ENCODE data around the gene SSX2IP. TPM values are rescaled to one million over a fixed set of nuclear protein-coding genes. Genes with fewer than 3 reads are reported as not detected.

The SSX2IP gene
- total RNA-seq, 1 experiment from 2014 or later, result 20.7 TPM

DNA sequence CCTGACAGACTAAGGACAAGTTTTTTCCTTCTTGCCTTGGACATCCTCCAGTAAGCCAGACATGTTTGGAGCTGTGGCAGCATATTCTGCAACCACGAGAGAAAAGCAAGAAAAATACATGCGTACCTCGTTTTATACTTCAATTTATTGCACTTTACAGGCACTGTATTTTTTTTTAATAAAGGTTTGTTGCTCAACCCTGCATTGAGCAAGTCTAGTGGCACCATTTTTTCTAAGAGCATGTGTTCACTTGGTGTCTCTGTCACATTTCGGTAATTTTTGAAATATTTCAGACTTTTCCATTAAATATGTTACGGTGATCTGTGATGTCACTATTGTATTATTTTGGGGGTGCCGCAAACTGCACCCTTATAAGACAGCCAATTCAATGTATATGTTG, 2.1 kb upstream of the SSX2IP start:
- peaks cover 6% of the 10 kb centered on the region for H3F3A ChIP-seq (ENCODE audit: insufficient read depth, low read depth)
- BruUV-seq (replicated peaks), result no TSS peak
- H3K4me1 ChIP-seq (replicated peaks; ENCODE audit: insufficient read depth), result peaks cover 23% of the 10 kb centered on the region
- TF ChIP-seq, protein P1, sequence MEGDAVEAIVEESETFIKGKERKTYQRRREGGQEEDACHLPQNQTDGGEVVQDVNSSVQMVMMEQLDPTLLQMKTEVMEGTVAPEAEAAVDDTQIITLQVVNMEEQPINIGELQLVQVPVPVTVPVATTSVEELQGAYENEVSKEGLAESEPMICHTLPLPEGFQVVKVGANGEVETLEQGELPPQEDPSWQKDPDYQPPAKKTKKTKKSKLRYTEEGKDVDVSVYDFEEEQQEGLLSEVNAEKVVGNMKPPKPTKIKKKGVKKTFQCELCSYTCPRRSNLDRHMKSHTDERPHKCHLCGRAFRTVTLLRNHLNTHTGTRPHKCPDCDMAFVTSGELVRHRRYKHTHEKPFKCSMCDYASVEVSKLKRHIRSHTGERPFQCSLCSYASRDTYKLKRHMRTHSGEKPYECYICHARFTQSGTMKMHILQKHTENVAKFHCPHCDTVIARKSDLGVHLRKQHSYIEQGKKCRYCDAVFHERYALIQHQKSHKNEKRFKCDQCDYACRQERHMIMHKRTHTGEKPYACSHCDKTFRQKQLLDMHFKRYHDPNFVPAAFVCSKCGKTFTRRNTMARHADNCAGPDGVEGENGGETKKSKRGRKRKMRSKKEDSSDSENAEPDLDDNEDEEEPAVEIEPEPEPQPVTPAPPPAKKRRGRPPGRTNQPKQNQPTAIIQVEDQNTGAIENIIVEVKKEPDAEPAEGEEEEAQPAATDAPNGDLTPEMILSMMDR (conservative IDR thresholded peaks at IDR 0.05), result no peak
- TF ChIP-seq EZH2 (IDR thresholded peaks at IDR 0.05; ENCODE audit: low read depth), result no peak
- intact Hi-C loops (cut with micrococcal nuclease; ENCODE audit: unreplicated experiment), result loop anchor here (5.0 kb wide), 2 partner anchors 60 to 185 kb away; partner anchors contain the start of genes GNG5 and SPATA1
- ChIA-PET POLR2A (ENCODE audit: unreplicated experiment) (no interaction called here), CTCF (no interaction called here)
- H2AFZ ChIP-seq, result no peak overlapping the region
- no peaks in the 10 kb centered on the region for H3K9me3 ChIP-seq (ENCODE audit: insufficient read depth, low read depth)
- H3K36me3 ChIP-seq (ENCODE audit: low read depth), result no peaks in the 10 kb centered on the region
- no peak overlapping the region for H3K4me3 ChIP-seq
- H3K4me2 ChIP-seq, result no peak overlapping the region
- no peaks in the 10 kb centered on the region for H4K20me1 ChIP-seq (ENCODE audit: insufficient read depth)
- H3K9me2 ChIP-seq (ENCODE audit: insufficient read depth), result no peaks in the 10 kb centered on the region
- H3K27ac ChIP-seq, result no peak overlapping the region
- H3K79me2 ChIP-seq (ENCODE audit: low read depth), result peaks cover 23% of the 10 kb centered on the region
- no peak for DNase-seq
- no peaks in the 10 kb centered on the region for H3K27me3 ChIP-seq (ENCODE audit: insufficient read depth, low read depth)

DNA sequence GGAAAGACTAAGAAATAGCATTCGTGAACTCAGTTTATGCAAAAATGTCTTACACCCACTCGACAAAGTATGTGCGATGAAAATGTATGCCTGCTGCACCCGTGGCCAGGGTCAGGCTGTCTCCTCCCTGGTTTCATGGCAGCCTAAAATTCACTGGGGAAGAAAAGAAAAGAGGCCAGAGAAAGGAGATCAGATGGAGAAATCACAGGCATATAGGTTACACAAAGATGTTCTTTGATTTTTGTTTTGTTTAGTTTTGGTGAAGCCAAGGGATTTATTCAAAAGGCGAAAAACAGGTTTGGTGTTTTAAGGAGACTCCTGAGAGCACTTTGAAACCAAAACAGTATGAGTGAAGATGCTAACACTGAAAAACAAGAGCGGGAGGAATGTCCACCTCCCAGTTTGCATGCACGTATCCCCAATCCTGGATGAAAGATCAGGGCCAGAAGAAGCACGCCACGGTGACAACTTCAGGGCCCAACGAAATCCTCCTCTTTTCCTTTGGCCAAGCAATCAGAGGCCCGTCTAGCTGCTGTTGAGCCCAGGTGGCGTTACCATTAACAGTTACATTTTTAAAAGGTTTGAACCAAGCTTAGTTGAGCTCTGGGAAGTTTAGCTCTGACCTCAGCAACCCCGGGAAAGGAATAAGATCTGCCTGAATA, 992 bp upstream of the SSX2IP start:
- peaks cover 23% of the 10 kb centered on the region for H3K4me1 ChIP-seq (replicated peaks; ENCODE audit: insufficient read depth)
- CTCF ChIA-PET, result interaction anchor here (0.6 to 1.3 kb wide), 2 partner anchors 15 to 62 kb away, joined by 3 to 4 read pairs; no protein-coding TSS in a partner anchor
- DNase-seq, result no peak
- peak overlapping the region; percentile 96 for H3K4me3 ChIP-seq
- peak overlapping the region; percentile 72 for H3K27ac ChIP-seq
- TSS peak; percentile 88 for BruUV-seq (replicated peaks)
- H3K36me3 ChIP-seq (ENCODE audit: low read depth), result no peaks in the 10 kb centered on the region
- H3K9me3 ChIP-seq (ENCODE audit: insufficient read depth, low read depth), result no peaks in the 10 kb centered on the region
- H3K9me2 ChIP-seq (ENCODE audit: insufficient read depth), result no peaks in the 10 kb centered on the region
- TF ChIP-seq EZH2 (IDR thresholded peaks at IDR 0.05; ENCODE audit: low read depth), result no peak
- TF ChIP-seq, protein P1 (conservative IDR thresholded peaks at IDR 0.05), result no peak
- intact Hi-C loops (cut with micrococcal nuclease; ENCODE audit: unreplicated experiment), result loop anchor here (5.0 kb wide), 2 partner anchors 59 to 184 kb away; partner anchors contain the start of genes GNG5 and SPATA1
- peak overlapping the region; percentile 84 for H3K4me2 ChIP-seq
- no peaks in the 10 kb centered on the region for H3K27me3 ChIP-seq (ENCODE audit: insufficient read depth, low read depth)
- POLR2A ChIA-PET (ENCODE audit: unreplicated experiment), result interaction anchor here (0.6 kb wide), 1 partner anchor 40 kb away, joined by 7 read pairs; no protein-coding TSS in a partner anchor
- H3K79me2 ChIP-seq (ENCODE audit: low read depth), result peaks cover 34% of the 10 kb centered on the region
- H2AFZ ChIP-seq, result peak overlapping the region; percentile 99
- no peaks in the 10 kb centered on the region for H4K20me1 ChIP-seq (ENCODE audit: insufficient read depth)
- peaks cover 6% of the 10 kb centered on the region for H3F3A ChIP-seq (ENCODE audit: insufficient read depth, low read depth)

DNA sequence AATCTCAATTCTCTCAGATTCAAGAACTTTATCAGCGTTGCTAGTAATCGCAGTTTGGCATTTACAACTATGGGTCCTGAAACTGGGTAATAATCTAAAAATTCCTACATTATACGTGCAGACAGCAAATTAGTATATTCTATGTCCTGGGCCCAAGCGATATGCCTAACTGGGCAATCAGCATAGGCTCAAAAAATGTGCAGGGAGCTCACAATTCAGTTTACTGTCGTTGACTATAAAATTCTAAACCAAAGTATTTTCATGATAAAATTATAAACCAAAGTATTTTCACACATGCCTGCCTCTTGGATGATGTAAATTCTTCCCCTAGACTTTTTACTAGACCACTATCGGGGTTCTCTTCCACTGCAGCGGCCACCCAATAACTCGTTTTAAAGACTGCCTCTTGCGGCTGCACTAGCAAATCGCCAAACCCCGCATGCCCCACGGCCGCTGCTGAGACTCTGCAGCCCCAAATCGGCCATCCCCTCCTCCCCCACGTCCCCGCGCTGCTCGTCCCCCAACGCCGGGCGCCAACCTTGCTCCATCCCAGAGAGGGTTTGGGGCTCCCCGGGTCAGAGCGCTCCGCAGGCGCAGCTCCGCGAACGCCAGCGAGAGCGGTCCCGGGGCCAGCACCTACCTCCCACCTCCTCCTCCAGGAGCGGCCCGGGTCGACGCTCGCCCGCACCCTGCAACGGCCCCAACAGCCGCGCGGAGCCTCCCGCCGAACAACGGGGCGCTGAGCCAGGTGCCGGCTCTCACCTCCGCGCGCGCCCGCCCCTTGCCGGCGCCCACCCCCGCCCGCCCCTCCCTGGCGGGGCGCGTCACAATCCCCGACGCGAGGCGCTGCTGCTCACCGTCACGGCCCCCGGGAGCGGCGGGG, 506 bp downstream of the SSX2IP start:
- no peaks in the 10 kb centered on the region for H3K9me2 ChIP-seq (ENCODE audit: insufficient read depth)
- ChIA-PET CTCF (interaction anchor here (0.5 to 0.6 kb wide), 2 partner anchors 523 to 738 kb away, joined by 3 to 6 read pairs; no protein-coding TSS in a partner anchor), POLR2A (ENCODE audit: unreplicated experiment) (interaction anchor here (0.6 kb wide), 1 partner anchor 22 kb away, joined by 4 read pairs; no protein-coding TSS in a partner anchor)
- no peak for DNase-seq
- no peaks in the 10 kb centered on the region for H3K9me3 ChIP-seq (ENCODE audit: insufficient read depth, low read depth)
- H4K20me1 ChIP-seq (ENCODE audit: insufficient read depth), result no peaks in the 10 kb centered on the region
- H3K4me2 ChIP-seq, result peak overlapping the region; percentile 88
- H3F3A ChIP-seq (ENCODE audit: insufficient read depth, low read depth), result peaks cover 6% of the 10 kb centered on the region
- H3K27ac ChIP-seq, result peak overlapping the region; percentile 72
- H3K27me3 ChIP-seq (ENCODE audit: insufficient read depth, low read depth), result no peaks in the 10 kb centered on the region
- intact Hi-C loops (cut with micrococcal nuclease; ENCODE audit: unreplicated experiment), result loop anchor here (5.0 kb wide), 2 partner anchors 57 to 182 kb away; partner anchors contain the start of genes GNG5 and SPATA1
- no peaks in the 10 kb centered on the region for H3K36me3 ChIP-seq (ENCODE audit: low read depth)
- H3K4me1 ChIP-seq (replicated peaks; ENCODE audit: insufficient read depth), result peaks cover 23% of the 10 kb centered on the region
- BruUV-seq (replicated peaks), result no TSS peak
- H2AFZ ChIP-seq, result peak overlapping the region; percentile 78
- TF ChIP-seq, protein P1 (conservative IDR thresholded peaks at IDR 0.05), result peak; percentile 40; the same call in 1 of the 2 replicates
- TF ChIP-seq EZH2 (IDR thresholded peaks at IDR 0.05; ENCODE audit: low read depth), result no peak
- H3K4me3 ChIP-seq, result peak overlapping the region; percentile 96
- H3K79me2 ChIP-seq (ENCODE audit: low read depth), result peaks cover 46% of the 10 kb centered on the region

All from PC-9 (cell line).